ENCODE results near the gene GEMIN5. TPM values are rescaled to one million over a fixed set of nuclear protein-coding genes. Genes with fewer than 3 reads are reported as not detected.

GEMIN5 gene
- total RNA-seq, 1 donor from 2014 or later = 20.9 TPM

GRCh38 chr5:154884424-154884823, 53.6 kb downstream of the GEMIN5 start:
- DNase-seq (ENCODE audit: low spot score) = no peak

- DNase-seq (ENCODE audit: low spot score) = no peak
These were observed 56.0 kb downstream of the GEMIN5 start for GRCh38 chr5:154881986-154882385.

GRCh38 chr5:154878642-154879335, 59.2 kb downstream of the GEMIN5 start:
- DNase-seq (ENCODE audit: low spot score) = no peak

- no peak for DNase-seq (ENCODE audit: low spot score)
These were observed 64.2 kb downstream of the GEMIN5 start for GRCh38 chr5:154873791-154874331.

- no peak for DNase-seq (ENCODE audit: low spot score)
These were observed 66.3 kb downstream of the GEMIN5 start for GRCh38 chr5:154871734-154872133.

GRCh38 chr5:154868702-154869101, 69.3 kb downstream of the GEMIN5 start:
- no peak for DNase-seq (ENCODE audit: low spot score)

GRCh38 chr5:154866841-154867240, 71.2 kb downstream of the GEMIN5 start:
- DNase-seq (ENCODE audit: low spot score) = no peak

GRCh38 chr5:154865466-154866184, 72.4 kb downstream of the GEMIN5 start:
- DNase-seq (ENCODE audit: low spot score) = no peak

GRCh38 chr5:154863291-154864080, 74.5 kb downstream of the GEMIN5 start:
- DNase-seq (ENCODE audit: low spot score) = no peak

GRCh38 chr5:154862766-154863165, 75.2 kb downstream of the GEMIN5 start:
- no peak for DNase-seq (ENCODE audit: low spot score)

- DNase-seq (ENCODE audit: low spot score) = no peak
These were observed 76.1 kb downstream of the GEMIN5 start for GRCh38 chr5:154861946-154862345.

- DNase-seq (ENCODE audit: low spot score) = no peak
These were observed 77.2 kb downstream of the GEMIN5 start for GRCh38 chr5:154860765-154861164.

GRCh38 chr5:154860123-154860522, 77.9 kb downstream of the GEMIN5 start:
- DNase-seq (ENCODE audit: low spot score) = no peak

- DNase-seq (ENCODE audit: low spot score) = no peak
These were observed 78.8 kb downstream of the GEMIN5 start for GRCh38 chr5:154858972-154859871.

GRCh38 chr5:154858297-154858971, 79.6 kb downstream of the GEMIN5 start, which contains the start of gene CNOT8:
TSS of gene CNOT8 (plus strand) at chr5:154858627. CDS start at chr5:154863279, 4,652 bp downstream.
- peak; percentile 99 for DNase-seq (ENCODE audit: low spot score)

GRCh38 chr5:154857530-154858296, 80.3 kb downstream of the GEMIN5 start:
- DNase-seq (ENCODE audit: low spot score) = peak; percentile 94

- DNase-seq (ENCODE audit: low spot score) = no peak
These were observed 86.7 kb downstream of the GEMIN5 start for GRCh38 chr5:154851351-154851750.

GRCh38 chr5:154850255-154851062, 87.6 kb downstream of the GEMIN5 start, which contains the start of gene FAXDC2:
TSS of gene FAXDC2 (minus strand) at chr5:154850603. CDS start at chr5:154838178, 12,425 bp downstream.
- peak; percentile 76 for DNase-seq (ENCODE audit: low spot score)

- no peak for DNase-seq (ENCODE audit: low spot score)
These were observed 88.2 kb downstream of the GEMIN5 start for GRCh38 chr5:154849791-154850201.
